WERI-Rb-1 (cell line): Measurements from ENCODE around the gene CCDC28B.

Experiments
- DNase-seq: peaks from one replicate; pipeline ENCODE4 v3.0.0-alpha.2; 2020
- H3K27ac ChIP-seq: fragments of 250-450 bp; sonication (Bioruptor Pico); 2 replicates; pipeline ENCODE4 v1.5.1; 2020; ENCODE audit warnings: mild to moderate bottlenecking, moderate library complexity
- H3K27me3 ChIP-seq: fragments of 250-450 bp; sonication (Bioruptor Pico); 2 replicates; pipeline ENCODE4 v1.5.1; 2021; ENCODE audit warnings: mild to moderate bottlenecking, low read depth, moderate library complexity; ENCODE audit not compliant: insufficient read depth, severe bottlenecking
- H3K36me3 ChIP-seq: fragments of 250-450 bp; sonication (Bioruptor Pico); 2 replicates; pipeline ENCODE4 v1.5.1; 2020; ENCODE audit warnings: mild to moderate bottlenecking, moderate library complexity
- H3K4me3 ChIP-seq: 2 replicates; pipeline ENCODE4 v1.5.1; 2011; ENCODE audit warnings: low read depth, mild to moderate bottlenecking, control low read depth, low read length
- H3K9me3 ChIP-seq: fragments of 250-450 bp; sonication (Bioruptor Pico); 2 replicates; pipeline ENCODE4 v1.5.1; 2021; ENCODE audit warnings: mild to moderate bottlenecking, moderate library complexity; ENCODE audit not compliant: severe bottlenecking
- TF ChIP-seq, protein P1 (sequence below): IDR thresholded peaks from 2 replicates; pipeline ENCODE4 v1.5.1; 2011; ENCODE audit warnings: low read depth, mild to moderate bottlenecking, control low read depth, inconsistent platforms, low read length

The CCDC28B gene

GRCh38 chr1:32231843-32232432 lies 31.5 kb downstream of the CCDC28B start:
- Histone ChIP-seq H3K27me3 (no peaks in the 10 kb centered on the region), H3K36me3 (peaks cover 52% of the 10 kb centered on the region), H3K9me3 (no peaks in the 10 kb centered on the region), H3K4me3 (no peak overlapping the region), H3K27ac (peak overlapping the region; percentile 26)
- TF ChIP-seq, protein P1, sequence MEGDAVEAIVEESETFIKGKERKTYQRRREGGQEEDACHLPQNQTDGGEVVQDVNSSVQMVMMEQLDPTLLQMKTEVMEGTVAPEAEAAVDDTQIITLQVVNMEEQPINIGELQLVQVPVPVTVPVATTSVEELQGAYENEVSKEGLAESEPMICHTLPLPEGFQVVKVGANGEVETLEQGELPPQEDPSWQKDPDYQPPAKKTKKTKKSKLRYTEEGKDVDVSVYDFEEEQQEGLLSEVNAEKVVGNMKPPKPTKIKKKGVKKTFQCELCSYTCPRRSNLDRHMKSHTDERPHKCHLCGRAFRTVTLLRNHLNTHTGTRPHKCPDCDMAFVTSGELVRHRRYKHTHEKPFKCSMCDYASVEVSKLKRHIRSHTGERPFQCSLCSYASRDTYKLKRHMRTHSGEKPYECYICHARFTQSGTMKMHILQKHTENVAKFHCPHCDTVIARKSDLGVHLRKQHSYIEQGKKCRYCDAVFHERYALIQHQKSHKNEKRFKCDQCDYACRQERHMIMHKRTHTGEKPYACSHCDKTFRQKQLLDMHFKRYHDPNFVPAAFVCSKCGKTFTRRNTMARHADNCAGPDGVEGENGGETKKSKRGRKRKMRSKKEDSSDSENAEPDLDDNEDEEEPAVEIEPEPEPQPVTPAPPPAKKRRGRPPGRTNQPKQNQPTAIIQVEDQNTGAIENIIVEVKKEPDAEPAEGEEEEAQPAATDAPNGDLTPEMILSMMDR, result no peak
- DNase-seq, result no peak

DNA sequence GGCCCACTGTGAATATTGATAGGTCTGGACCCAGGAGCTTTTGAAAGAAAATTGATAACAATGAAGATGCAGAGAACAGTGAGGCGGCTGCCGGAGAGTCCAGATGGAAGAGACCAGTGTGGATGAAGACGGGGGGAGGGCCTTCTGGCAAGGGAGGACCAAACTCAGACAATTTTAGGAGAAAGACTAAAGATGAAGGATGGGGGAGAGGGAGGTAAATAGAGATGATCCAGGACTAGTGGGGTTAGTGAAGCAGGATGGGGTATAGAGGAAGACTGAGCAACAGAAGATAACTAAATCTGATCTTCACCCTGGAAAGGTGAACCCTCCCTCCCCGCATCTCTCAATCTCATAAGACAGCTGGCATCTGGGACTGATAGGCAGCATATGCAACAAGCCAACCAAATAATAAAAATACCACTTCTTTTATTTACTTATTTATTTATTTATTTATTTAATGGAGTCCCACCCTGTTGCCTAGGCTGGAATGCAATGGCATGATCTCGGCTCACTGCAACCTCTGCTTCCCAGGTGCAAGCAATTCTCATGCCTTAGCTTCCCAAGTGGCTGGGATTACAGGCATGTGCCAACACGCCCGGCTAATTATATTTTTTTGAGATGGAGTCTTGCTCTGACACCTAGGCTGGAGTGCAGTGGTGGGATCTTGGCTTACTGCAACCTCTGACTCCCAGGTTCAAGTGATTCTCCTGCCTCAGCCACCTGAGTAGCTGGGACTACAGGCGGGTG lies 32.3 kb downstream of the CCDC28B start:
- Histone ChIP-seq H3K27me3 (no peaks in the 10 kb centered on the region), H3K36me3 (peaks cover 47% of the 10 kb centered on the region), H3K27ac (no peak overlapping the region), H3K4me3 (no peak overlapping the region), H3K9me3 (no peaks in the 10 kb centered on the region)
- DNase-seq, result no peak
- TF ChIP-seq, protein P1, result no peak

DNA sequence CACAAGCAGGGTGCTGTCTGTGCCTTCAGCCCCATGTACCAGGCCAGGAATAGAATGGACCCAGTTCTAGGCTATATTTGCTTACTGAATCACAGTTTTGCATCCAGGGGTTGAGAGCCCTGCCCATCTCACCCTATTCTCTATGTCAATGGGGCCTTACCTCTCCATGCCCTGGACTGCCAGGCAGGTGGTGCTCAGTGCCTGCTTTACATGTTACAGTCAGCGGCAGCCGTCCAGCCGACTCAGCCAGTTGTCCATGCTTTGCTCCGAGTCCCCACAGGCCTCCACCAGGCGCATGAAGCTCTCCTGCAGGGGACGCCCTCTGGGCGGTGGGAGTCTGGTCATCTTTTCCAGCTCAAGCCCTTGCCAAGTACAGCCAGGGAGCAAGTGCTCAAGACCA lies 34.4 kb downstream of the CCDC28B start:
- DNase-seq, result no peak
- no peak overlapping the region for H3K27ac ChIP-seq
- TF ChIP-seq, protein P1, result no peak
- H3K4me3 ChIP-seq, result no peak overlapping the region
- no peaks in the 10 kb centered on the region for H3K27me3 ChIP-seq
- no peaks in the 10 kb centered on the region for H3K9me3 ChIP-seq
- peaks cover 26% of the 10 kb centered on the region for H3K36me3 ChIP-seq

DNA sequence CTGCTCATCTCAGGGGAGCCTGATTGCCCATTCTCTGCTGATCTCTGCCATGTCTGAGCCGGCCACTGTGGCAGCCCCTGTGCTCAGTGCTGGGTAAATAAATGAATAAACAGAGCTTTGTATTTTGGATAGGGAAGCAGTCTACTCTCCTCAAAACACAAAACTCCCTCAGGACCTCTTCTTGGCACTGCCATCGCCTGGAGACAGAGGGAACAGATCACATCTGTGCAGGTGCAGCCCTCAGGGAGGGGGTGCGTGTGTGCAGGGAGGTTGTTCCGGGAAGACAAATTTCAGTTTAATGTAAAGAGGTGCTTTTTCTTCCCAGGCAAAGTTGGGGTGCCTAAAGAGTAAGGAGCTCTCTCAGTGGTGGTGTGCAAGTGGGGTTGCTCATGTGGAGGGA lies 38.9 kb downstream of the CCDC28B start:
- DNase-seq, result no peak
- Histone ChIP-seq H3K27ac (no peak overlapping the region), H3K27me3 (no peaks in the 10 kb centered on the region), H3K36me3 (no peaks in the 10 kb centered on the region; the same call in 1 of the 2 replicates), H3K9me3 (no peaks in the 10 kb centered on the region), H3K4me3 (no peak overlapping the region)
- TF ChIP-seq, protein P1, result no peak

- TF ChIP-seq, protein P1, result no peak
- Histone ChIP-seq H3K27ac (no peak overlapping the region), H3K4me3 (no peak overlapping the region), H3K9me3 (no peaks in the 10 kb centered on the region), H3K36me3 (no peaks in the 10 kb centered on the region; the same call in 1 of the 2 replicates), H3K27me3 (no peaks in the 10 kb centered on the region)
- no peak for DNase-seq
Observed at GRCh38 chr1:32239790-32240139, 39.4 kb downstream of the CCDC28B start.
